Uterus (tissue), 2 donors: Measurements from ENCODE around the gene HHAT.

Experiments used
- POLR2A ChIP-seq, 2 donors: fragments of 450-650 bp; IDR thresholded peaks; one replicate each; pipeline ENCODE4 v1.6.1; 2016; ENCODE audit warnings: antibody characterized with exemption in 2 of 2, mild to moderate bottlenecking in 1 of 2, moderate library complexity in 1 of 2
- TF ChIP-seq, protein P1 (sequence below), 4 experiments: fragments of 200-600 bp in 2 of 4; fragments of 450-650 bp in 2 of 4; sonication (generic) in 2 of 4; IDR thresholded peaks; one replicate each; pipeline ENCODE4 v1.5.1; 2016 to 2019; ENCODE audit warnings: antibody characterized with exemption in 4 of 4, mild to moderate bottlenecking in 2 of 4, moderate library complexity in 1 of 4

DNA sequence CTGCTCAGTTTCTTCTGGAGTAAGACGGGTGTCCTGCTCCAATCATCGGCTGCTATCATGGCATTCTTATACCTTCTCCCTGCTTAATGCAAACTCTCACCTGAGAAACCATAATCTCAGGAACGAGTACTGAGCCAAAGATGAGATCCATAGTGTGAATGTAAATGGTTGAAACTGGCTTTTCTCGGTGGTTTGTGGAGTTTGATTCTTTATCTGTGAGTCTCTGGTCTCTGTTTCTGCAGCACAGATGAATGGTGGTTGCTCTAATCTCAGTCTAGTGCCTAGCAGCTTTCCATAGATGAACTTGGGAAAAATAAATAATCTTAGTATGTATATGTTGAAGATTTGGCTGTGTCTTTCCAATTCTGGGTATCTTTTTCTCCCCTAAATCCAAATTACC, 274.4 kb downstream of the HHAT start:
- TF ChIP-seq, protein P1, sequence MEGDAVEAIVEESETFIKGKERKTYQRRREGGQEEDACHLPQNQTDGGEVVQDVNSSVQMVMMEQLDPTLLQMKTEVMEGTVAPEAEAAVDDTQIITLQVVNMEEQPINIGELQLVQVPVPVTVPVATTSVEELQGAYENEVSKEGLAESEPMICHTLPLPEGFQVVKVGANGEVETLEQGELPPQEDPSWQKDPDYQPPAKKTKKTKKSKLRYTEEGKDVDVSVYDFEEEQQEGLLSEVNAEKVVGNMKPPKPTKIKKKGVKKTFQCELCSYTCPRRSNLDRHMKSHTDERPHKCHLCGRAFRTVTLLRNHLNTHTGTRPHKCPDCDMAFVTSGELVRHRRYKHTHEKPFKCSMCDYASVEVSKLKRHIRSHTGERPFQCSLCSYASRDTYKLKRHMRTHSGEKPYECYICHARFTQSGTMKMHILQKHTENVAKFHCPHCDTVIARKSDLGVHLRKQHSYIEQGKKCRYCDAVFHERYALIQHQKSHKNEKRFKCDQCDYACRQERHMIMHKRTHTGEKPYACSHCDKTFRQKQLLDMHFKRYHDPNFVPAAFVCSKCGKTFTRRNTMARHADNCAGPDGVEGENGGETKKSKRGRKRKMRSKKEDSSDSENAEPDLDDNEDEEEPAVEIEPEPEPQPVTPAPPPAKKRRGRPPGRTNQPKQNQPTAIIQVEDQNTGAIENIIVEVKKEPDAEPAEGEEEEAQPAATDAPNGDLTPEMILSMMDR (IDR thresholded peaks at IDR 0.05), result no peak
- TF ChIP-seq POLR2A (IDR thresholded peaks at IDR 0.05), result no peak
